HG02973 (cell line): Measurements from ENCODE around the gene DAW1.
"Not testable (repeated sequence)": the region's sequence is repeated elsewhere in the genome, so short reads cannot be mapped to it uniquely, and the experiment has no call there.

ENCODE experiments used
- ATAC-seq: cut with Tn5 transposase; IDR thresholded peaks from one replicate; pipeline ENCODE4 v1.9.1; 2021; ENCODE audit warnings: moderate library complexity; ENCODE audit not compliant: unreplicated experiment

Gene DAW1

DNA sequence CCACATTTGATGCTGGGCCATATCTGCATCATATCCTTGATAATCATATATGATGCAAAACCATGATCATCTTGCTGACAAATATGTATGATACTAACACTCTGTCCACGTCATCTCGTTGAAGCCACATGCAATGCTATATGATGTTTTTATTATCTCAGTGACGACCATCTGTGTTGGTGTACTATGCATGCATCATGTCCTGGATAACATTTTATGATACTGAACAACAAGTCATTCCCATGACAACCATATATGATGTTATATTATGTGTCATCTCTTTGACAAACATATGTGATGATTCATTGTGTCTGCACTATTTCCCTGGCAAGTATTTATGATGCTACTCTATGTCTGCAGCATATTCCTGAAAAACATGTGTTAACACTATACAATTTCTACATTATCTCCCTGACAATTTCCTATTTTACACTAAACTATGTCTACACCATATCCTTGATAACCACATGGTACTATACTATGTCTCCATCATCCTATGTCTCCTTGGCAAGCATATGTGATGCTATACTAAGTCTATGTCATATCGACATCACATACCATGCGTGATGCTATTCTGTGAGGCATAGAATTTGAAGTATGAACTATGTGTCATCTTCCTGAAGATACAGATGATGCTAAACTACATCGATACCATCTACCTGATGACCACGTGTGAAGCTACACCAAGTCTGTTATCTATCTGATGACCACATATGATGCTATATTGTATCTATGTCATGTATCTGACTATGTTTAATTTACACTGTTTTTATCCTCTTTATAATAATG, 37.0 kb downstream of the DAW1 start:
- no peak for ATAC-seq

DNA sequence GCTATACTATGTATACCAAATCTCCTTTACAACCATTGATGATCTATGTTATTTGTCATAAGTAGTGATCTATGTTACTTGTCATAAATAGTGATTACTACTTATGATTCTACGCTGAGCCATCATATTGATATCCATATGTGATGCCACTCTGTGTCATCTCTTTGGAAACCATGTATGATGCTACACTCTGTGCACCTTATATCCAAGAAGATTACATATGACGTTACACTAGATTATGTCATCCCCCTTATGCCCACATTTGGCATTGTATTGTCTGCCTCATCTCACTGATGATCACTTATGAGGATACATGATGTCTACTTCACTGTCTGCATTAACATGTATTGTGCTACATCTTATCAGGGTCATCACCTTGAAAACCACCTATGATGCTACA, 42.9 kb downstream of the DAW1 start:
- ATAC-seq, result no peak

DNA sequence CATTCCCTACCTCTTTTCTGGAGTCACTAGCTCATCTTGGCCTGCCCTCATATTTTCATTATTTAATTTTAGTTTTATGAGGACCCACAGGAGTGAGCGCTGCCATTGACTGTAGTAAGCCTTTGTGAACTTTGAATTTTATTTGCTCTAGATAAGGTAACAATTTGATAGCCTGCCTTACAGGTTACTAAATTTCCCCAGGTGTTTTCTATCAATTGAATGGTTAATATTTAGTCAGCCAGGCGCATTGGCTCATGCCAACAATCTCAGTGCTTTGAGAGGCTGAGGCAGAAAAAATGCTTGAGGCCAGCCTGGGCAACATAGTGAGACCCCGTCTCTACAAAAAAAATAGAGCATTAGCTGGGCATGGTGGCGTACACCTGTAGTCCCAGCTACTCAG, 50.2 kb downstream of the DAW1 start:
- ATAC-seq, result no peak

DNA sequence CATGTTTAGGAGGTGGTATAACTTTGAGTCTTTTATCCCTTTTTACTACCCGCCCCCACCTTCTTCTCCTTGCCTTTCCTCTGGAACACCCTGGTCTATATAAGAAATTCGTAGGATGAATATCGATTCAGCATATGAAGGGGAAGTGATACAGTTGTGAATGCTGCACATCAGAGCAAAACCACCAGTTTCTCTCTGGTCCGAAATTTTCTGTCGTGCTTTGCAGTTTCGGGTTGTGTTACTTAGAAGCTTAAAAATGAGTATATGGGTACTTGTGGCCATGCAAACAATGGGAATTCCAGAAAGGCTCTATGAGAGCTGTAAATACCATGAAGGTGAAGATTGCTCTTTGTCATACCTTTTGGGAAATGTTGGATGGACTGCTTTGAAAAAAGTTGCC, 60.6 kb downstream of the DAW1 start:
- no peak for ATAC-seq

DNA sequence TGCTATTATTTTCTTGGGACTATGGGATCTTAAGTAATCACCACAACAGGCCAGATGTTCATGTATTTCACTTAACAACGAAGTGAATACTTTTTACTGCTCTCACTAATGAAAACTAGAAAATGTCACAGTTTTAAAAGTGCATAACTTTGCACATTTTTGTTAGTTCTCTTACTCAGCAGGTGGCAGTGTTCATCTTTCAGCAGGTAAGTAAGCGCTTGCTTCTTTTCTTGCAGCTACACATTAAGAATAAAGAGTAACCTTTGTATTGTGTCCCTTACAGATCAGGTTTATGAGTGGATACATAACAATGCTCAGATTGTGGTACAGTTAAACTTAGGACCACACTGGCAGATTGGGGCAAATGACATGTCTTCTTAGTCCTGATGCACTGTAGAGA, 61.0 kb downstream of the DAW1 start:
- ATAC-seq, result no peak

DNA sequence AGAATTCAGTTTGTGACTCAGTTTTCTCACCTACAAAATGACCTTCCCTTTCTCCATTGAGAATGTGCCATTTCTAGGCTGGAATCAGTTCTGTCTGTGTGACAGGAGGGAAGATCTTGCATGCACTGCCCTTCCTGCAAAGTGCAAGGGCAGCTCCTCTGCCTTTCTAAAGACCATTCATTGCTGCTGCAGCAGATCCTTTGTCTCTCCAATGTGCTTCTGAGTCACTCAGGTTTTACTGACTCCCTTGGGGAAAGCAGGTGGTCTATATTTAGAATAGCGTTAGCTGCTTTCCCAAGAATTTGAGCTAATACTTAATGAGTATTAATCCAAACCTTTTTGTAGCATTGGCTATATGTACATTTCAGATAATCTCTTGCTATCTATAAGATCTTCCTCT, 62.5 kb downstream of the DAW1 start:
- no peak for ATAC-seq

DNA sequence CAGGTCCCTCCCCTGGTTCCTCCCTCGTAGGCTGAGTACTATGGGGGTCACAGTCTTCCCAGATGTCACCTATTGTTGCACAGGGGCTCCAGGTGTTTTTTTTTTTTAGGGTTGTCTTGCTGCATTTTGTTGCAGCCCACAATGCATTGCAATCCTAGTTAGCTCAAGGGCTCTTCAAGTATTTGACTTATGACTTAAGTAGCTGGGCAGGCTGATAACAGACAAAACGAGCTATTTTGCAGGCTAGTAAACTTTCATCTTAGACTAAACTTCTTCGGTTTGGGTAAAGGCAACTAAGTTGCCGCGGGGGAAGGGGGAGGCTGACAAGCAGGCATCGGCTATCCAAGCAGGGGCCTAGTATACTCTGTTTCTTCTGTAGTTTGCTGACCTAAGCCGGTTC, 64.8 kb downstream of the DAW1 start:
- ATAC-seq, result not testable (repeated sequence)

DNA sequence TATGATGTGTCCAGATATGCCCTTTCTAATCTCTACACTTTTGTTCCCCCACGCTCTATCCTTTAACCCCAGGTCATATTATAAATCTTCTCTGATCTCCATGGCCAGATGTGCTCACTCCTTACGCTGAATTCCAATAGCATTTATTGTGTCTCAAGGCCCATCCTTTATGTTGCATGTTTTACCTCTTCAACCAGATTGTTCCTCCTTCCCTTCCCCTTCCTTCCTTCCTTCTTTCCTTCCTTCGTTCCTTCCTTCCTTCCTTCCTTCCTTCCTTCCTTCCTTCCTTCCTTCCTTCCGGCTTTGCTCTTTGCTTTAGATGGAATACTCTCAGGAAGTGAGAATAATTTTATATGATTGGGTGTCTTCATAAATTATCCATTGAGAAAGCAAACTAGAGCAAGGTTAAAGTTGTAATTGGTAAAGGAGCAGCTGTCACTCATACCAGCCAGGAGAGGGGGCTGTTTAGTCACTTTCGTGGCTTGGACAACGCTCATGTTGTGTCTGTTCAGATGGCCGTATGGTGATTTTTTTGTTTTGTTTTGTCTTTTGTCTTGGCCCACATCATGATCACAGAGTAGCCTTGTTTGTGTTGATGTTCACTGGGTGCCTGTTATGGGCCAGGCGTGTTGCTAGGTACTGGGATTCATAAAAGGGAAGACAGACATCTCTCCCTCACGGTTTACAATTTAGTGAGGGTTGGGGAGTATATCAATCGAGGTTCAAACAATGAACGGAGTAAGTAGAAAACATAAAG, 68.0 kb downstream of the DAW1 start:
- ATAC-seq, result no peak

DNA sequence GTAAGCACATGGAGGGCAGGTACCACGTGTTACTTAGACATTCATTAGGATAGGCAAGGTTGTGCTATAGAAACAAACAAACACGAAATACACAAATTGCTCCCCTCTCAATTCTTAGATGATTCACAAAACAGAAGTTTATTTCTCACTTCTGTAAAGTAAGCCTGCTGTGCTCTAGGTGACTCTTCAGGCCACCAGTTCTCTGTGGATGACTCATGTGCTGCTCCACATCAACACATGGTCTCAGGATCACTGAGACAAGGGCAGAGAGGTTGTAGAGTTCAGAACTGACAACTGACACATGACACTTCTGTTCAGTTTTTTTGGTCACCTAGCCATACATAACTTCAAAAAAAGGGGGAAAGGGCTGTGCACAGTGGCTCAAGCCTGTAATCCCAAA, 70.6 kb downstream of the DAW1 start:
- peak; percentile 82 for ATAC-seq

DNA sequence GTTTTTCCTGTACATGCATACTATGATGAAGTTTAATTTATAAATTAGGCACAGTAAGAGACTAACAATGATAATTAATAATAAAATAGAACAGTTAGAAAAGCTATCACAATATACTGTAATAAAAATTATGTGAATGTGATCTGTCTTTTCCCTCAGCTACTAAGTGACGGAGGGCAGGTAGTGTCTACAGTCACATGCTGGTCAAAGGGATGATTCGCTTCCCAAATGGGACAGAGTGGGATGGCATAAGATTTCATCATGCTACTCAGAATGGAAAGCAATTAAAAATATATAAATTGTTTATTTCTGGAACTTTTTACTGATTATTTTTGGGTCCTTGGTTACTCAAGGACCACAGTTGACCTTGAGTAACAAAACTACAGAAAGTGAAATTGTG, 71.5 kb downstream of the DAW1 start:
- ATAC-seq, result no peak

DNA sequence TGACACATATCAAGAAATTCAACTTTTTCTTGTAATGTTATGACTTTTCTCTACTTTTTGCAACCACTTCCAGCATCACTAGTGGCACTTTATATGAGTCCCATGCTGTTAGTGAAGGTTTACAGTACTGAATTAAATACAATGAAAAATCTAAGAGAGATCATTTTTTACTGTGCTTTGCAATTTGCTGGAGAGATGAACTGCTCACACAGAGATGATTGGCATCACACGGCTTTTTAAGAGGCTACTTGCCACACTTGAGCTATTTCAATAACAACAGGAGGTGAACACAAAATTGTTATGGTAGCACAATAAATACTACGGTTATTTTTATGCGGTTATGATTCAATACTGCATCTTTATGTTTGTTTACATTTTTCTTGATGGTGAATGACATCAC, 88.9 kb downstream of the DAW1 start:
- ATAC-seq, result no peak

DNA sequence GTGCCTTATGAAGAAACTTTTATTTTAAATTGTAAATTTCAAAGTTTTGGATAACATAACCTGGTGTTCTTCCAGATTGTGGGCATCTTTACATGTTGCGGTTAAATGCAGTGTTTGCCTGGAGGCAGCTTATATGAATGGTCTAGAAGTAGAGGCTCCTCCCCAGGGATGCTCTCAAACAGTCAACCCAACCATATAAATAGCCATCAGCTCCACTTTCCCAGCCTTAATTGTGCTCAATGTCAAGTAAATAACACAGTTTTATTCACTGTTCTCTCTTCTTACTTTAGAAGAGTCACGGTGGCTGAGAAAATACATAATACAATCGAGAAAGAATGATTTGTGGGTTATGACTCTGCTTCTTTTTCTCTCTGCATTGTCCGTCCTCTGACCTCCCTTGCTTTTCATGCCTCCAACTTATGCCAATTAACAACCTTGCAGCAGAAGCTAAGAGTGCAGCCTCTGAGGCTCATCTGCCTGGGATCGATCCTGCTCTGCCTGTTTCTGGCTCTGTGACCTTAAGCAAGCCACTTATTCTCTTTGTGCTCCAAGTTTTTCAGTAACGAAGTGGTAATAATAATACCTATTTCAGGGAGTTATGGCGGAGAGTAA, 100.3 kb downstream of the DAW1 start:
- ATAC-seq, result no peak

DNA sequence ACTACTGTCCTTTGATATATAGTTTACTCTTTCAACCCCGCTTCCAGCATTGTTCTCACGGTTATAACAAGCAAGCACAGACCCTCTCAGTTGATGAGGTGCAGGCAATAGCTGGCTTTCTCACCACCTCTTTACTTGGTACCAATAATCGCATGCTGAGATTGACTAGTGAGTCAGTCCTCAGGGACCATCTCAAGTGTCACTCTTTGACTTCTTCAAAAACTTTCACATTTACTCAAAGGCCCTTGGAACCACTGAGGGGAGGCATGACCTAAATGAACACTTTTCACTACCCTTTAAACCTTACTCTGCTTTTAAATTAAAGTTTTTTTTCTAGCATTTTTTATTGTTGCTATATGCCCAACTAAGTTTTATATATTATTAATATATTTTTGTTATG, 101.8 kb downstream of the DAW1 start:
- no peak for ATAC-seq
